Prostate gland (tissue), 2 donors: ENCODE results near the gene ADRA2B.

Source experiments
- CTCF ChIP-seq, 4 experiments: fragments of 200-600 bp in 2 of 4; fragments of 450-650 bp in 2 of 4; sonication (generic) in 2 of 4; IDR thresholded peaks; 1 replicate in 3 of 4; 2 replicates in 1 of 4; pipeline ENCODE4 v1.5.1; 2016 to 2019; ENCODE audit warnings: antibody characterized with exemption in 4 of 4, mild to moderate bottlenecking in 2 of 4, moderate library complexity in 2 of 4
- POLR2A ChIP-seq: fragments of 450-650 bp; IDR thresholded peaks from one replicate; pipeline ENCODE4 v1.6.1; 2016; ENCODE audit warnings: antibody characterized with exemption, mild to moderate bottlenecking
- POLR2AphosphoS5 ChIP-seq: sonication (generic); formaldehyde crosslinking; IDR thresholded peaks from one replicate; pipeline ENCODE4 v1.6.1; 2017; ENCODE audit warnings: antibody characterized with exemption

- TF ChIP-seq POLR2AphosphoS5 (no peak), CTCF (IDR thresholded peaks at IDR 0.05) (no peak), POLR2A (no peak)
These were observed 1.6 kb upstream of the ADRA2B start for GRCh38 chr2:96117701-96118588.
